Liver (tissue), 3 donors: Measurements from ENCODE around the gene WNT2.

Experiments used
- ATF3 ChIP-seq: IDR thresholded peaks from 2 replicates; pipeline ENCODE4 v1.6.1; 2016; ENCODE audit warnings: antibody characterized with exemption
- EGR1 ChIP-seq, 2 donors: IDR thresholded peaks; 2 replicates each; pipeline ENCODE4 v1.6.1; 2016 to 2018; ENCODE audit warnings: antibody characterized with exemption in 2 of 2, low read depth in 2 of 2
- NR2F2 ChIP-seq: IDR thresholded peaks from 2 replicates; pipeline ENCODE4 v1.6.1; 2016; ENCODE audit warnings: antibody characterized with exemption
- RAD21 ChIP-seq, 2 donors: IDR thresholded peaks; 2 replicates each; pipeline ENCODE4 v1.6.1; 2016; ENCODE audit warnings: antibody characterized with exemption in 2 of 2, mild to moderate bottlenecking in 2 of 2
- REST ChIP-seq: IDR thresholded peaks from 2 replicates; pipeline ENCODE4 v1.6.1; 2016; ENCODE audit warnings: antibody characterized with exemption, mild to moderate bottlenecking
- SP1 ChIP-seq: IDR thresholded peaks from 2 replicates; pipeline ENCODE4 v1.6.1; 2018; ENCODE audit warnings: antibody characterized with exemption, mild to moderate bottlenecking
- YY1 ChIP-seq: IDR thresholded peaks from 2 replicates; pipeline ENCODE4 v1.6.1; 2016; ENCODE audit warnings: antibody characterized with exemption, mild to moderate bottlenecking
- TF ChIP-seq, protein P1 (sequence below): fragments of 150-350 bp; IDR thresholded peaks from 2 replicates; pipeline ENCODE4 v1.5.1; 2017; ENCODE audit warnings: improper control_type of control experiment, low read depth, low read length; ENCODE audit not compliant: missing input control
- TF ChIP-seq, protein P2 (sequence below): IDR thresholded peaks from 2 replicates; pipeline ENCODE4 v1.6.1; 2016; ENCODE audit warnings: antibody characterized with exemption
- donor health status: healthy.
- donor health status: healthy.

- TF ChIP-seq, protein P1, sequence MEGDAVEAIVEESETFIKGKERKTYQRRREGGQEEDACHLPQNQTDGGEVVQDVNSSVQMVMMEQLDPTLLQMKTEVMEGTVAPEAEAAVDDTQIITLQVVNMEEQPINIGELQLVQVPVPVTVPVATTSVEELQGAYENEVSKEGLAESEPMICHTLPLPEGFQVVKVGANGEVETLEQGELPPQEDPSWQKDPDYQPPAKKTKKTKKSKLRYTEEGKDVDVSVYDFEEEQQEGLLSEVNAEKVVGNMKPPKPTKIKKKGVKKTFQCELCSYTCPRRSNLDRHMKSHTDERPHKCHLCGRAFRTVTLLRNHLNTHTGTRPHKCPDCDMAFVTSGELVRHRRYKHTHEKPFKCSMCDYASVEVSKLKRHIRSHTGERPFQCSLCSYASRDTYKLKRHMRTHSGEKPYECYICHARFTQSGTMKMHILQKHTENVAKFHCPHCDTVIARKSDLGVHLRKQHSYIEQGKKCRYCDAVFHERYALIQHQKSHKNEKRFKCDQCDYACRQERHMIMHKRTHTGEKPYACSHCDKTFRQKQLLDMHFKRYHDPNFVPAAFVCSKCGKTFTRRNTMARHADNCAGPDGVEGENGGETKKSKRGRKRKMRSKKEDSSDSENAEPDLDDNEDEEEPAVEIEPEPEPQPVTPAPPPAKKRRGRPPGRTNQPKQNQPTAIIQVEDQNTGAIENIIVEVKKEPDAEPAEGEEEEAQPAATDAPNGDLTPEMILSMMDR: no peak
- TF ChIP-seq REST (no peak), RAD21 (IDR thresholded peaks at IDR 0.05) (no peak), ATF3 (no peak), YY1 (no peak), NR2F2 (no peak), SP1 (no peak), EGR1 (IDR thresholded peaks at IDR 0.05; ENCODE audit: low read depth in 2 of 2) (no peak)
- TF ChIP-seq, protein P2, sequence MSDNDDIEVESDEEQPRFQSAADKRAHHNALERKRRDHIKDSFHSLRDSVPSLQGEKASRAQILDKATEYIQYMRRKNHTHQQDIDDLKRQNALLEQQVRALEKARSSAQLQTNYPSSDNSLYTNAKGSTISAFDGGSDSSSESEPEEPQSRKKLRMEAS: no peak
Measured at GRCh38 chr7:117250245-117250644, 72.6 kb downstream of the WNT2 start.
